H9 (cell line): Measurements from ENCODE around the gene HECTD2. TPM values are rescaled to one million over a fixed set of nuclear protein-coding genes. Genes with fewer than 3 reads are reported as not detected.

Source experiments
- DNase-seq: peaks from one replicate; pipeline ENCODE4 v3.0.0-alpha.2; 2017
- H2AFZ ChIP-seq: one replicate; pipeline ENCODE4 v1.6.1; 2013; ENCODE audit warnings: mild to moderate bottlenecking, low read length, control low read depth, moderate library complexity
- H2AK5ac ChIP-seq: 2 replicates; pipeline ENCODE4 v1.6.1; 2013; ENCODE audit warnings: low read length, control low read depth, mixed read lengths; ENCODE audit not compliant: insufficient read length
- H2BK120ac ChIP-seq: one replicate; pipeline ENCODE4 v1.6.1; 2013; ENCODE audit warnings: low read depth, mild to moderate bottlenecking, low read length, control low read depth, inconsistent platforms; ENCODE audit not compliant: poor library complexity, severe bottlenecking
- H2BK12ac ChIP-seq: 2 replicates; pipeline ENCODE4 v1.6.1; 2013; ENCODE audit warnings: low read length, control low read depth, mixed read lengths, low read depth; ENCODE audit not compliant: insufficient read length
- H2BK15ac ChIP-seq: 2 replicates; pipeline ENCODE4 v1.6.1; 2013; ENCODE audit warnings: low read depth, low read length, control low read depth
- H2BK20ac ChIP-seq: one replicate; pipeline ENCODE4 v1.6.1; 2013; ENCODE audit warnings: low read depth, mild to moderate bottlenecking, low read length, control low read depth, inconsistent platforms; ENCODE audit not compliant: poor library complexity, severe bottlenecking
- H2BK5ac ChIP-seq: 2 replicates; pipeline ENCODE4 v1.6.1; 2013; ENCODE audit warnings: low read length, control low read depth, mixed read lengths; ENCODE audit not compliant: insufficient read length
- H3K14ac ChIP-seq: 2 replicates; pipeline ENCODE4 v1.6.1; 2013; ENCODE audit warnings: low read length, control low read depth; ENCODE audit not compliant: insufficient read depth
- H3K18ac ChIP-seq: 2 replicates; pipeline ENCODE4 v1.6.1; 2013; ENCODE audit warnings: low read depth, mild to moderate bottlenecking, mixed read lengths, low read length, control low read depth; ENCODE audit not compliant: insufficient read length
- H3K23ac ChIP-seq: 2 replicates; pipeline ENCODE4 v1.6.1; 2013; ENCODE audit warnings: low read length, control low read depth, mixed read lengths, low read depth; ENCODE audit not compliant: insufficient read length
- H3K23me2 ChIP-seq: 2 replicates; pipeline ENCODE4 v1.6.1; 2013; ENCODE audit warnings: low read depth, mild to moderate bottlenecking, mixed read lengths, low read length, control low read depth; ENCODE audit not compliant: insufficient read length, poor library complexity, severe bottlenecking
- H3K27ac ChIP-seq: 2 replicates; pipeline ENCODE4 v1.5.1; 2013; ENCODE audit warnings: low read length, control low read depth, mixed read lengths, low read depth; ENCODE audit not compliant: insufficient read length
- H3K27me3 ChIP-seq: 2 replicates; pipeline ENCODE4 v1.6.1; 2013; ENCODE audit warnings: low read length, control low read depth, inconsistent platforms; ENCODE audit not compliant: insufficient read depth
- H3K4ac ChIP-seq: 2 replicates; pipeline ENCODE4 v1.6.1; 2013; ENCODE audit warnings: low read depth, mild to moderate bottlenecking, control low read depth, inconsistent platforms, low read length, moderate library complexity
- H3K4me1 ChIP-seq: 2 replicates; pipeline ENCODE4 v1.6.1; 2013; ENCODE audit warnings: low read length, control low read depth, inconsistent platforms; ENCODE audit not compliant: insufficient read depth
- H3K4me2 ChIP-seq: 2 replicates; pipeline ENCODE4 v1.6.1; 2013; ENCODE audit warnings: low read length, control low read depth, mixed read lengths; ENCODE audit not compliant: insufficient read length, insufficient read depth
- H3K56ac ChIP-seq: 2 replicates; pipeline ENCODE4 v1.6.1; 2013; ENCODE audit warnings: low read depth, mild to moderate bottlenecking, mixed read lengths, low read length, control low read depth; ENCODE audit not compliant: insufficient read length
- H3K79me1 ChIP-seq: 2 replicates; pipeline ENCODE4 v1.6.1; 2013; ENCODE audit warnings: low read depth, mild to moderate bottlenecking, moderate library complexity, low read length, control low read depth, inconsistent platforms; ENCODE audit not compliant: insufficient read depth, poor library complexity, severe bottlenecking
- H3K79me2 ChIP-seq: 2 replicates; pipeline ENCODE4 v1.6.1; 2013; ENCODE audit warnings: low read length, control low read depth, inconsistent platforms; ENCODE audit not compliant: insufficient read depth
- H3K9ac ChIP-seq: 2 replicates; pipeline ENCODE4 v1.6.1; 2013; ENCODE audit warnings: low read length, control low read depth, mixed read lengths; ENCODE audit not compliant: insufficient read length; ENCODE audit errors: extremely low read depth
- H3K9me3 ChIP-seq: one replicate; pipeline ENCODE4 v1.6.1; 2013; ENCODE audit warnings: low read depth, low read length, inconsistent platforms; ENCODE audit not compliant: control insufficient read depth
- H3T11ph ChIP-seq: one replicate; pipeline ENCODE4 v1.6.1; 2013; ENCODE audit warnings: mild to moderate bottlenecking, low read length, control low read depth, inconsistent platforms
- H4K20me1 ChIP-seq: one replicate; pipeline ENCODE4 v1.6.1; 2013; ENCODE audit not compliant: control insufficient read depth, insufficient read length, insufficient read depth
- H4K5ac ChIP-seq: 2 replicates; pipeline ENCODE4 v1.6.1; 2013; ENCODE audit warnings: low read depth, mild to moderate bottlenecking, mixed read lengths, low read length, control low read depth; ENCODE audit not compliant: insufficient read length
- H4K8ac ChIP-seq: replicated peaks from 2 replicates; pipeline ENCODE4 v1.6.1; 2013; ENCODE audit warnings: low read length, control low read depth, mixed read lengths, low read depth; ENCODE audit not compliant: insufficient read length
- H4K91ac ChIP-seq: 2 replicates; pipeline ENCODE4 v1.6.1; 2013; ENCODE audit warnings: low read depth, mild to moderate bottlenecking, moderate library complexity, mixed read lengths, low read length, control low read depth; ENCODE audit not compliant: insufficient read length
- H3K27ac Mint-ChIP-seq, 3 experiments: 2 replicates in 2 of 3; 3 replicates in 1 of 3; pipeline ENCODE4 v1.8.0; 2020 to 2021; ENCODE audit warnings: mixed read lengths in 3 of 3, mild to moderate bottlenecking in 1 of 3, moderate library complexity in 1 of 3
- H3K27me3 Mint-ChIP-seq: 2 replicates; pipeline ENCODE4 v1.8.0; 2021; ENCODE audit warnings: low read depth, mild to moderate bottlenecking, moderate library complexity, mixed read lengths
- H3K36me3 Mint-ChIP-seq, 3 experiments: 2 replicates in 2 of 3; 3 replicates in 1 of 3; pipeline ENCODE4 v1.8.0; 2020 to 2021; ENCODE audit warnings: low read depth in 3 of 3, mixed read lengths in 3 of 3; ENCODE audit not compliant: insufficient read depth in 1 of 3
- H3K4me1 Mint-ChIP-seq, 2 experiments: 2 replicates each; pipeline ENCODE4 v1.8.0; 2020; ENCODE audit warnings: mixed read lengths in 2 of 2
- H3K4me3 Mint-ChIP-seq, 2 experiments: 2 replicates in 1 of 2; 3 replicates in 1 of 2; pipeline ENCODE4 v1.8.0; 2020 to 2021; ENCODE audit warnings: mild to moderate bottlenecking in 2 of 2, mixed read lengths in 2 of 2, moderate library complexity in 1 of 2
- H3K9me3 Mint-ChIP-seq, 2 experiments: 2 replicates in 1 of 2; 3 replicates in 1 of 2; pipeline ENCODE4 v1.8.0; 2020; ENCODE audit warnings: mild to moderate bottlenecking in 2 of 2, mixed read lengths in 2 of 2, moderate library complexity in 1 of 2
- CTCF ChIP-seq: fragments of 200-600 bp; sonication (generic); conservative IDR thresholded peaks from 3 replicates; pipeline ENCODE4 v1.8.0; 2021; ENCODE audit warnings: antibody characterized with exemption, mild to moderate bottlenecking
- WGBS: extraction: QIAGEN DNeasy Blood & Tissue Kit; methylation state at CpG from one replicate; pipeline ENCODE4 v1.1.7; 2013; ENCODE audit warnings: missing lambda C conversion rate, low lambda C conversion rate, mixed read lengths; ENCODE audit not compliant: insufficient read length; ENCODE audit errors: extremely low coverage; 5-methylcytosine and 5-hydroxymethylcytosine counted together
- total RNA-seq: library from RNA; stranded (reverse); gene quantifications from 2 replicates; pipeline ENCODE4 v1.2.1, GENCODE V29; 2021

The HECTD2 gene
- total RNA-seq, 1 experiment from 2014 or later = 13.4 TPM

- TF ChIP-seq CTCF = no peak
- Histone ChIP-seq H3K18ac (no peak overlapping the region), H2BK5ac (no peak overlapping the region), H3K14ac (no peak overlapping the region), H3K4me2 (no peak overlapping the region), H4K91ac (no peak overlapping the region), H4K5ac (no peak overlapping the region), H3K23ac (no peak overlapping the region), H3K9ac (no peak overlapping the region), H3K79me1 (no peaks in the 10 kb centered on the region), H2BK15ac (no peak overlapping the region), H4K20me1 (no peaks in the 10 kb centered on the region), H2BK12ac (no peak overlapping the region), H3K27ac (no peak overlapping the region), H3K4ac (no peak overlapping the region), H2AK5ac (no peak overlapping the region), H3K79me2 (no peaks in the 10 kb centered on the region), H3K9me3 (no peaks in the 10 kb centered on the region), H2BK20ac (no peak overlapping the region), H3K23me2 (no peaks in the 10 kb centered on the region), H2AFZ (no peak overlapping the region), H3K27me3 (no peaks in the 10 kb centered on the region), H3K4me1 (no peaks in the 10 kb centered on the region), H4K8ac (no peak overlapping the region), H3K56ac (no peak overlapping the region), H3T11ph (no peak overlapping the region), H2BK120ac (no peak overlapping the region)
- Mint-ChIP-seq H3K27ac (no peak overlapping the region), H3K4me1 (peaks cover 5 to 8% of the 10 kb centered on the region in 2 experiments; a peak in 2 of 4 replicates), H3K27me3 (peaks cover 5% of the 10 kb centered on the region), H3K9me3 (peaks cover 16 to 19% of the 10 kb centered on the region in 2 experiments), H3K4me3 (no peak overlapping the region), H3K36me3 (peaks cover 5 to 18% (median 7%) of the 10 kb centered on the region in 3 experiments)
- no peak for DNase-seq
- no CpG with 5 or more reads among the region's 3 CpGs for WGBS
These were observed 153.9 kb downstream of the HECTD2 start for GRCh38 chr10:91564026-91564425.

Other genes with a start within 250 kb of the HECTD2 start
- 6.9 and 8.2 TPM in 2 replicates for gene PCGF5, start 189.7 kb upstream of the HECTD2 start, total RNA-seq
- gene PPP1R3C, start 222.7 kb downstream of the HECTD2 start, total RNA-seq = 1.1 and 1.2 TPM in 2 replicates